Immature natural killer cell (primary cell): ENCODE data around the gene IL1RN. TPM values are rescaled to one million over a fixed set of nuclear protein-coding genes. Genes with fewer than 3 reads are reported as not detected.

Experiments used
- DNase-seq, 3 donors: peaks; one replicate each; pipeline ENCODE4 v3.0.0; 2022; ENCODE audit warnings: mixed read lengths in 1 of 3
- H3K27ac Mint-ChIP-seq, 6 donors: one replicate each; pipeline ENCODE4 v1.8.0; 2020; ENCODE audit warnings: mixed read lengths in 6 of 6, mild to moderate bottlenecking in 5 of 6, inconsistent platforms in 4 of 6, moderate library complexity in 3 of 6
- H3K27me3 Mint-ChIP-seq, 3 donors: one replicate each; pipeline ENCODE4 v1.8.0; 2020 to 2021; ENCODE audit warnings: low read depth in 3 of 3, mild to moderate bottlenecking in 3 of 3, mixed read lengths in 3 of 3, moderate library complexity in 3 of 3, inconsistent platforms in 1 of 3
- H3K36me3 Mint-ChIP-seq, 3 donors: one replicate each; pipeline ENCODE4 v1.8.0; 2020; ENCODE audit warnings: mixed read lengths in 3 of 3, inconsistent platforms in 2 of 3, mild to moderate bottlenecking in 2 of 3
- H3K4me1 Mint-ChIP-seq, 2 donors: one replicate each; pipeline ENCODE4 v1.8.0; 2020; ENCODE audit warnings: inconsistent platforms in 2 of 2, mild to moderate bottlenecking in 2 of 2, mixed read lengths in 2 of 2, moderate library complexity in 1 of 2
- H3K4me3 Mint-ChIP-seq, 5 donors: one replicate each; pipeline ENCODE4 v1.8.0; 2020; ENCODE audit warnings: mild to moderate bottlenecking in 5 of 5, mixed read lengths in 5 of 5, inconsistent platforms in 3 of 5, moderate library complexity in 3 of 5
- H3K9me3 Mint-ChIP-seq, 6 donors: one replicate each; pipeline ENCODE4 v1.8.0; 2020; ENCODE audit warnings: mild to moderate bottlenecking in 6 of 6, mixed read lengths in 6 of 6, inconsistent platforms in 4 of 6, moderate library complexity in 3 of 6
- polyA plus RNA-seq, 3 donors: library from polyadenylated mRNA; unstranded; fragments of 300-500 nt; fragmentation: Illumina TruSeq; gene quantifications; one replicate each; pipeline ENCODE4 v1.2.3, GENCODE V29; 2021

IL1RN gene
- polyA plus RNA-seq, 3 donors from 2014 or later = 0.44 to 2.3 (median 1.9) TPM

DNA sequence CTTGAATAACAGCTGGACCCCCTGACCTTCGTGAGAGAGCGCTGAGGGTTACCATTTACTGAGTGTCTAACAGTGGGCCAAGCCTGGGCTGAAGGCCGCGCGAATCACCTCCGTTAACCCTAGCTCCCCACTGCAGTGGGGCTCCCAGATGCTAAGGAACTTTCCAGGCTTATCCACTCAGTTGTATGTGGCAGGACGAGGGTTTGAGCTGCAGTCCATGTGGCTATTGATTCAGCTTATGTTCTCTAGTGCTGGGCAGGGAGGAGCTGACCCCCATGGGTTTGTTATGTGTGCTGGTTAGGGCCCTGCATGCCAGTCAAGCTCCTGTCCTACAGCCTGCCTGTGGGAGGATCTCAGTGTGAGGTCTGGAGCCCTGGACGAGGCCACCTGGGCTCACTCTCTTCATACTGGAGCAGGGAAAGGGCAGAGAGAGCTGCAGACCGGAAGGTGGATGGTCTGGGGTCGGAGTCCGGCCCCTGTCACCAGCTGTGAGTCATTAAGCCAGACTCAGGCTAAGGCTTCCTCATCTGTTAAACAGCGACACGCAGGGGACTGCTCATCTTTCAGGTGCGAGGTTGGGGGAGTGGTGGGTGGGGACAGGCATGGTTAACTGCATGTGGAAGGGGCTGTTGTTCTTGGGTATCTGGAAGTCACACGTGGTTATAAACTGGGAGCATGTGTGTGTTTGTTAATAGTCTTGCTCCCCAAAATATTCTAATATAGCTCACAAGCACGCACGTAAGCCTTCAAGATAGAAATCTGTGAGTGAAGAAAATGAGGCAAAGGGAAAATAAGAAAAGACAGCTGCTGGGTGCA is 52.9 kb downstream of the IL1RN start:
- peaks cover 0 to 1% (median 0%) of the 10 kb centered on the region in 6 donors for H3K9me3 Mint-ChIP-seq
- H3K4me1 Mint-ChIP-seq = peaks cover 91 to 93% of the 10 kb centered on the region in 2 donors
- H3K36me3 Mint-ChIP-seq = peaks cover 8 to 29% (median 18%) of the 10 kb centered on the region in 3 donors
- peaks cover 2 to 11% (median 8%) of the 10 kb centered on the region in 3 donors for H3K27me3 Mint-ChIP-seq
- peak overlapping the region; percentile 92 to 98 (median 97) for H3K27ac Mint-ChIP-seq
- DNase-seq = peak in 2 of 3 donors; percentile 19 to 33
- peak overlapping the region; percentile 80 to 96 (median 86) for H3K4me3 Mint-ChIP-seq

DNA sequence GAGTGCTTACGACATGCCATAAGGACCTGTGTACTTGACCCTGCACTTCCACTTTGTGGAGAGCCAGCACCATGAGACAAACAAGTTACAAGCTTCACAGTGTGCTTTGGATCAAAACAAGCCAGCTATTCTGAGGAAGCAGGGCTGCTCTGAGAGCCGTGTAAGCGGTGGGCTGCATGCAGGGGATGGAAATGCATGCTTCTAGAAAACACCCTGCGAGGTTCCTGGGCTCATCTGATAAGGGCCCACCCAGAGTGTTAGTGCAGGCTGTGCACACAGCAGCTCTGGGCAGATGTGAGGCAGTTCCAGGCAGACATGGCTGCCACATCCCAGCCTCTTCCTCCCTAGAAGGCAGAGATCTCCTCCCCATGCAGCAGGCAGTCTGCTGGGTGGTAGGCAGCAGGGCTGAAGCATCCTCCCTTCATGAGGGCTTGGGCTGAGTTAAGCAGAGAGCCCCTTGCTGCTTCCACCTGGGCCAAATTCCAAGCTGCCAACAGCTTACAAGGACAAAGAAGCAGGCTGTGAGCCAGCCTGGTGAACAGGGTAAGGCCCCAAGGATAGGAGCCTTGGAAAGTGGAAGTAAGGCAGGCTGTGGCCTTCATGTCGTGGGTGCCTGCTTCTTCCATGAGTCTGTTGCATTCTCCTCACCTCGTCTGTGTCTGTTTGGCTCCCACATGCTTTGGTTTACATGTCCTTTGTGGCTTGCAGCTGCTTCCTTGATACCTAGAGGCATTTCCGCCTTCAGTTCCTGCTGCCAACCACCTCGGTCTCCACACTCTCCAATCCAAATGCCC is 54.1 kb downstream of the IL1RN start:
- Mint-ChIP-seq H3K36me3 (peaks cover 5 to 26% (median 20%) of the 10 kb centered on the region in 3 donors), H3K27me3 (peaks cover 2 to 6% (median 4%) of the 10 kb centered on the region in 3 donors), H3K4me1 (peaks cover 93 to 98% of the 10 kb centered on the region in 2 donors), H3K9me3 (no peaks in the 10 kb centered on the region), H3K4me3 (peak overlapping the region; percentile 80 to 96 (median 86)), H3K27ac (peak overlapping the region; percentile 92 to 98 (median 97))
- peak in 2 of 3 donors; percentile 19 to 23 for DNase-seq

DNA sequence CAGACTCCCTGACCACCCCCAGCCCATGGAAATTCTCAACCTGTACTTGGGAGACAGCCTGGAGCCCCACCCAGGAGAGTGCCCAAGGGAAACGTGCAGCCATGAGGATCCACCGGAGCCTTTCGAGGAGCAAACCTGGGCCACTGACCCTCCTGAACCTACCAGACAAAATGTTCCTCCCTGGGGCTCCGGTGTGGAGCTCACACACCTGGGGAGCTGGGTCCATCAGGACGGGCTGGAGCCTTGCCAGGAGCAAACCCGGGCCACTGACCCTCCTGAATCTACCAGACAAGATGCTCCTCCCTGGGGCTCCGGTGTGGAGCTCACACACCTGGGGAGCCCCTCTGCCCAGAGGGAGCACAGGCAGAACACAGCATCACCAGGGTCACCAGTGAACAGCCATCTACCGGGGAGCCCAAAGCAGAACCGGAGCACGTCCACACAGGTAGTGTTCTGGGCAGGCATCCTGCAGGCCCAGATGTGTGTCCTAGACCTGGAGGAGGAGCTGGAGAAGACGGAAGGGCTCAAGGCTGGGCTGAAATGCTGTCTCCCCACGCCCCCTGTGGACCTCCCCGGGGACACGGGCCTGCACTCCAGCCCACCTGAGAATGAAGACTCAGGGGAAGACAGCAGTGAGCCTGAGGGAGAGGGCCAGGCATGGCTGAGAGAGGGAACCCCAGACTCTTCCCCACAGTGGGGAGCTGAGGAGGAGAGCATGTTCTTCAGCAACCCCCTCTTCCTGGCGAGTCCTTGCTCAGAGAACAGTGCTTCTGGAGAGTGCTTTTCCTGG is 55.3 kb downstream of the IL1RN start:
- Mint-ChIP-seq H3K27ac (peak overlapping the region; percentile 89 to 98 (median 96)), H3K4me1 (peaks cover 91 to 97% of the 10 kb centered on the region in 2 donors), H3K27me3 (peaks cover 2 to 4% (median 3%) of the 10 kb centered on the region in 3 donors), H3K9me3 (no peaks in the 10 kb centered on the region), H3K36me3 (peaks cover 4 to 22% (median 22%) of the 10 kb centered on the region in 3 donors), H3K4me3 (peak overlapping the region in 4 of 5 donors; percentile 29 to 96 (median 89))
- DNase-seq = no peak

DNA sequence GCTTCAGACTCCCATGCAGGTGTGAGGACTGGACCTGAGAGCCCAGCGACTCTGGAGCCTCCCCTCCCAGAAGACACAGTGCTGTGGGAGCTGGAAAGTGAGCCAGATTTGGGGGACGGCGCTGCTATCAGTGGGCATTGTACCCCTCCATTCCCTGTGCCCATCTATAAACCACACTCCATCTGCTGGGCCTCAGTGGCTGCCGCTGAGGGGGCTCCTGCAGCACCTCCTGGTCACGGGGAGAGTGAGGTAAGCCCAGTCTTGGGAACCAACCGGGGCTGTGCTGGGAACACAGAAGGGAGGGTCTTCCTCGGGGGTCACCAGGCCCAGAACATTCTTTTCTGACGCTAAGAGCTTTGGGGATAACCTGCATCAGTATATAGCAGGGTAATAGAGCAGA is 55.9 kb downstream of the IL1RN start:
- no peaks in the 10 kb centered on the region for H3K9me3 Mint-ChIP-seq
- peak overlapping the region; percentile 20 to 97 (median 72) for H3K27ac Mint-ChIP-seq
- H3K4me1 Mint-ChIP-seq = peaks cover 90 to 97% of the 10 kb centered on the region in 2 donors
- peaks cover 7 to 25% (median 24%) of the 10 kb centered on the region in 3 donors for H3K36me3 Mint-ChIP-seq
- peak overlapping the region in 4 of 5 donors; percentile 33 to 67 (median 35) for H3K4me3 Mint-ChIP-seq
- peaks cover 2 to 4% (median 3%) of the 10 kb centered on the region in 3 donors for H3K27me3 Mint-ChIP-seq
- no peak for DNase-seq

Other genes with a start within 250 kb of the IL1RN start
- not detected for gene IL37, start 216.4 kb upstream of the IL1RN start, polyA plus RNA-seq
- not detected for gene IL36G, start 149.6 kb upstream of the IL1RN start, polyA plus RNA-seq
- gene IL36A, start 122.1 kb upstream of the IL1RN start, polyA plus RNA-seq = not detected
- not detected for gene IL36B, start 74.7 kb upstream of the IL1RN start, polyA plus RNA-seq
- not detected for gene IL36RN, start 68.4 kb upstream of the IL1RN start, polyA plus RNA-seq
- gene IL1F10, start 59.6 kb upstream of the IL1RN start, polyA plus RNA-seq = not detected
- gene PSD4, start 46.4 kb downstream of the IL1RN start, polyA plus RNA-seq = 10 to 100 TPM; 17.0 to 72.3 (median 20.6) TPM
- gene PAX8, start 151.3 kb downstream of the IL1RN start, polyA plus RNA-seq = under 1 TPM in 2 of 3 donors, not detected in 1; 0.29 to 0.93 TPM